B cell (primary cell): ENCODE results near the gene PAX3. TPM values are rescaled to one million over a fixed set of nuclear protein-coding genes. Genes with fewer than 3 reads are reported as not detected.

Experiments
- ATAC-seq: fragments of 200-7000 bp; cut with Tn5 transposase; one replicate; pipeline ENCODE4 v1.10.0; 2021; ENCODE audit warnings: low read depth, mild to moderate bottlenecking, moderate number of reproducible peaks, moderate library complexity
- CTCF ChIA-PET: fragments of 350-600 bp; sonication (Branson Sonifier 250); formaldehyde crosslinking; loops from one replicate; lab custom pipeline; 2021; ENCODE audit warnings: antibody characterized with exemption, inconsistent platforms; lab: Charles Lee
- POLR2A ChIA-PET: fragments of 350-600 bp; sonication (Branson Sonifier 250); formaldehyde crosslinking; loops from one replicate; lab custom pipeline; 2021; ENCODE audit warnings: antibody characterized with exemption; lab: Charles Lee
- DNase-seq: peaks from one replicate; pipeline ENCODE4 v3.0.0; 2013
- H2AFZ ChIP-seq: 2 replicates; pipeline ENCODE4 v1.6.1; 2012; ENCODE audit warnings: mild to moderate bottlenecking, low read depth, low read length; ENCODE audit not compliant: insufficient read depth, poor library complexity, severe bottlenecking
- H3K27ac ChIP-seq, 2 donors: 1 replicate in 1 of 2; 2 replicates in 1 of 2; pipeline ENCODE4 v1.5.1; 2012 to 2013; ENCODE audit warnings: low read length in 2 of 2, mild to moderate bottlenecking in 2 of 2, moderate library complexity in 1 of 2
- H3K27me3 ChIP-seq, 4 experiments: fragments of 200-600 bp in 1 of 4; sonication (generic) in 1 of 4; replicated peaks in 1 of 4; 1 replicate in 2 of 4; 2 replicates in 2 of 4; pipeline versions ENCODE4 v1.6.1 to v1.7.0; 2013 to 2016; ENCODE audit warnings: low read length in 3 of 4, mild to moderate bottlenecking in 2 of 4, mixed read lengths in 1 of 4, moderate library complexity in 1 of 4; ENCODE audit not compliant: insufficient read depth in 4 of 4, control insufficient read depth in 3 of 4; ENCODE audit errors: control extremely low read depth in 1 of 4
- H3K36me3 ChIP-seq, 2 experiments: replicated peaks in 1 of 2; 1 replicate in 1 of 2; 2 replicates in 1 of 2; pipeline versions ENCODE4 v1.6.1 to v1.7.1; 2013; ENCODE audit warnings: low read length in 1 of 2; ENCODE audit not compliant: insufficient read depth in 2 of 2, control insufficient read depth in 1 of 2; ENCODE audit errors: control extremely low read depth in 1 of 2, extremely low read depth in 1 of 2
- H3K4me1 ChIP-seq, 2 donors: fragments of 200-600 bp in 1 of 2; sonication (generic) in 1 of 2; 1 replicate in 1 of 2; 2 replicates in 1 of 2; pipeline versions ENCODE4 v1.5.1 to v1.6.1; 2013 to 2017; ENCODE audit warnings: low read length in 2 of 2; ENCODE audit not compliant: control insufficient read depth in 2 of 2, insufficient read depth in 2 of 2
- H3K4me2 ChIP-seq: replicated peaks from 2 replicates; pipeline ENCODE3; 2012; ENCODE audit warnings: mild to moderate bottlenecking, low read depth, low read length; ENCODE audit not compliant: poor library complexity, severe bottlenecking
- H3K4me3 ChIP-seq, 5 experiments: fragments of 200-600 bp in 1 of 5; sonication (generic) in 1 of 5; 1 replicate in 3 of 5; 2 replicates in 2 of 5; pipeline versions ENCODE4 v1.5.1 to v1.7.0; 2011 to 2016; ENCODE audit warnings: low read length in 4 of 5, mild to moderate bottlenecking in 4 of 5, low read depth in 2 of 5, control low read depth in 1 of 5, moderate library complexity in 1 of 5; ENCODE audit not compliant: insufficient read depth in 1 of 5; ENCODE audit errors: control extremely low read depth in 1 of 5, extremely low read depth in 1 of 5
- H3K79me2 ChIP-seq: fragments of 200-600 bp; sonication (generic); one replicate; pipeline ENCODE4 v1.6.0; 2016; ENCODE audit warnings: low read length; ENCODE audit not compliant: control insufficient read depth, insufficient read depth
- H3K9ac ChIP-seq: fragments of 200-600 bp; sonication (generic); 2 replicates; pipeline ENCODE4 v1.6.1; 2017; ENCODE audit warnings: mild to moderate bottlenecking, low read length, moderate library complexity
- H3K9me3 ChIP-seq, 3 donors: one replicate each; pipeline versions ENCODE4 v1.6.1 to v1.7.1; 2013; ENCODE audit warnings: low read length in 2 of 3; ENCODE audit not compliant: control insufficient read depth in 2 of 3, insufficient read depth in 1 of 3; ENCODE audit errors: control extremely low read depth in 1 of 3
- H4K20me1 ChIP-seq: 2 replicates; pipeline ENCODE4 v1.6.0; 2012; ENCODE audit warnings: mild to moderate bottlenecking, low read length; ENCODE audit not compliant: insufficient read depth, control insufficient read depth, poor library complexity, severe bottlenecking
- H3K27ac Mint-ChIP-seq: one replicate; pipeline ENCODE4 v1.8.0; 2021; ENCODE audit warnings: mixed read lengths
- H3K27me3 Mint-ChIP-seq: one replicate; pipeline ENCODE4 v1.8.0; 2021; ENCODE audit warnings: mixed read lengths
- H3K4me1 Mint-ChIP-seq: one replicate; pipeline ENCODE4 v1.8.0; 2021; ENCODE audit warnings: mixed read lengths
- H3K4me3 Mint-ChIP-seq: one replicate; pipeline ENCODE4 v1.8.0; 2021; ENCODE audit warnings: mixed read lengths
- H3K9me3 Mint-ChIP-seq: one replicate; pipeline ENCODE4 v1.8.0; 2022; ENCODE audit warnings: mixed read lengths; ENCODE audit not compliant: insufficient read depth
- EZH2 ChIP-seq: IDR thresholded peaks from 2 replicates; pipeline ENCODE4 v1.6.1; 2012; ENCODE audit warnings: borderline replicate concordance, low read depth, mild to moderate bottlenecking, moderate library complexity, low read length; ENCODE audit not compliant: insufficient read depth, poor library complexity, severe bottlenecking
- WGBS: methylation state at CpG from one replicate; pipeline ENCODE4 v1.1.5; 2013; ENCODE audit warnings: missing lambda C conversion rate; ENCODE audit not compliant: insufficient coverage; 5-methylcytosine and 5-hydroxymethylcytosine counted together
- intact Hi-C: fragments of 100-400 bp; cut with micrococcal nuclease; formaldehyde crosslinking; loops from one replicate; pipeline ENCODE4 v1.10.0; 2022
- polyA plus RNA-seq: library from polyadenylated mRNA; depleted of rRNA; stranded (reverse); fragments of >200 nt; gene quantifications from 2 replicates; pipeline ENCODE4 v1.2.3, GENCODE V29; 2012
- total RNA-seq, 2 donors: library from RNA; stranded (reverse); fragments of 120-200 nt in 1 of 2; gene quantifications; 1 replicate in 1 of 2; 2 replicates in 1 of 2; pipeline versions ENCODE4 v1.2.3 to v1.2.4, GENCODE V29; 2013 to 2022
- TF ChIP-seq, protein P1 (sequence below): fragments of 200-600 bp; IDR thresholded peaks from one replicate; pipeline ENCODE4 v1.8.0; 2022; ENCODE audit warnings: antibody characterized with exemption, mild to moderate bottlenecking

PAX3 gene
- total and polyA plus RNA-seq, 2 donors (not counting 1 experiment from before 2014, with no cell fraction given): not detected

DNA sequence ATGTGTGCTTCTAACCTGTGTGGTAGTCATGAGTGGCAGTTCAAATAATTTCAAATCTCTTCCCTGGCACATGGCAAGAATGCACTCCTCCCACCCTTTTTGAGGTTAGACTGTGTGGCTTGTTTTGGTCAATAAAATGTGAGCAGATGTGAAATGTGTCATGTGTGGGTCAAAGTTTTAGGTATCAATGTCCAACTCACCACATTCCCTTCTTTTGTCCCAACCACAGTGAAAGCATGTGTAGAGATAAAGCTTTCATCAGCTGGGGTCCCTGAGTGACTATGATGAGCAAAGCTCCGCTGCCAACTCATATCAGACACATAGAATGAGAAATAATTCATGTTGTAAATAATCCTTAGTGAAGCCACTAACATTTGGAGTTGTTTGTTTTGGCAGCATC, 118.2 kb downstream of the PAX3 start:
- POLR2A ChIA-PET: no interaction called here
- no peaks in the 10 kb centered on the region for H3K9me3 Mint-ChIP-seq
- intact Hi-C loops: no loop called here
- H4K20me1 ChIP-seq: no peaks in the 10 kb centered on the region
- H3K4me2 ChIP-seq: no peak overlapping the region
- no peaks in the 10 kb centered on the region for H3K4me1 Mint-ChIP-seq
- no peaks in the 10 kb centered on the region for H3K4me1 ChIP-seq
- H3K27me3 Mint-ChIP-seq: peaks cover 4% of the 10 kb centered on the region
- H3K27ac Mint-ChIP-seq: no peak overlapping the region
- no peaks in the 10 kb centered on the region for H3K9me3 ChIP-seq
- no peaks in the 10 kb centered on the region for H3K36me3 ChIP-seq
- H3K9ac ChIP-seq: no peak overlapping the region
- no peak overlapping the region for H2AFZ ChIP-seq
- no peak for TF ChIP-seq EZH2
- TF ChIP-seq, protein P1, sequence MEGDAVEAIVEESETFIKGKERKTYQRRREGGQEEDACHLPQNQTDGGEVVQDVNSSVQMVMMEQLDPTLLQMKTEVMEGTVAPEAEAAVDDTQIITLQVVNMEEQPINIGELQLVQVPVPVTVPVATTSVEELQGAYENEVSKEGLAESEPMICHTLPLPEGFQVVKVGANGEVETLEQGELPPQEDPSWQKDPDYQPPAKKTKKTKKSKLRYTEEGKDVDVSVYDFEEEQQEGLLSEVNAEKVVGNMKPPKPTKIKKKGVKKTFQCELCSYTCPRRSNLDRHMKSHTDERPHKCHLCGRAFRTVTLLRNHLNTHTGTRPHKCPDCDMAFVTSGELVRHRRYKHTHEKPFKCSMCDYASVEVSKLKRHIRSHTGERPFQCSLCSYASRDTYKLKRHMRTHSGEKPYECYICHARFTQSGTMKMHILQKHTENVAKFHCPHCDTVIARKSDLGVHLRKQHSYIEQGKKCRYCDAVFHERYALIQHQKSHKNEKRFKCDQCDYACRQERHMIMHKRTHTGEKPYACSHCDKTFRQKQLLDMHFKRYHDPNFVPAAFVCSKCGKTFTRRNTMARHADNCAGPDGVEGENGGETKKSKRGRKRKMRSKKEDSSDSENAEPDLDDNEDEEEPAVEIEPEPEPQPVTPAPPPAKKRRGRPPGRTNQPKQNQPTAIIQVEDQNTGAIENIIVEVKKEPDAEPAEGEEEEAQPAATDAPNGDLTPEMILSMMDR: no peak
- H3K27ac ChIP-seq: no peak overlapping the region
- no peaks in the 10 kb centered on the region for H3K27me3 ChIP-seq
- CTCF ChIA-PET: no interaction called here
- ATAC-seq: no peak
- no peak overlapping the region for H3K4me3 ChIP-seq
- no peaks in the 10 kb centered on the region for H3K79me2 ChIP-seq
- no peak overlapping the region for H3K4me3 Mint-ChIP-seq
- DNase-seq: no peak
- WGBS: no CpG with 5 or more reads among the region's 1 CpG

DNA sequence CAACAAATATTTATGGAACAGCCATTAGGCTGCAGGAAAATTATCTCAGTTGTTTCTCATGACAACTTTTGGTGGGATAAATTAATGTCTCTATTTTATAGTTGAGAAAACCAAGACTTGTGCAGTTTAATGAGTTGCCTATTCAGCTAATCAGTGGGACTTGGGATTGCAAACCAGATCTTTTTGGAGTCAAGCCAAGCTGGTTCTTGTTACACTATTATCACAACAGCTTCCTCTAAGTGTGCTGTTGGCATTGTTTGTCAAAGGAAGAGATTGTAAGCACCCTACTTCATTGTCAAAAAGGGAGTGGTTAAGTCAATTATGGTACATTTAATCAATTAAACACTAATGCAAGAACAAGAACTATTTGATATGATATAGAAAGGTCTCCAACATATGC, 119.2 kb downstream of the PAX3 start:
- no peak overlapping the region for H3K27ac Mint-ChIP-seq
- DNase-seq (no peak), ATAC-seq (no peak)
- intact Hi-C loops: no loop called here
- Histone ChIP-seq H3K9ac (no peak overlapping the region), H3K4me2 (no peak overlapping the region), H3K27ac (no peak overlapping the region), H3K4me1 (no peaks in the 10 kb centered on the region), H3K4me3 (no peak overlapping the region), H3K27me3 (no peaks in the 10 kb centered on the region), H2AFZ (no peak overlapping the region), H3K79me2 (no peaks in the 10 kb centered on the region), H3K9me3 (no peaks in the 10 kb centered on the region), H4K20me1 (no peaks in the 10 kb centered on the region), H3K36me3 (no peaks in the 10 kb centered on the region)
- CTCF ChIA-PET: no interaction called here
- no peaks in the 10 kb centered on the region for H3K4me1 Mint-ChIP-seq
- H3K4me3 Mint-ChIP-seq: no peak overlapping the region
- H3K27me3 Mint-ChIP-seq: peaks cover 4% of the 10 kb centered on the region
- TF ChIP-seq EZH2: no peak
- TF ChIP-seq, protein P1: no peak
- no peaks in the 10 kb centered on the region for H3K9me3 Mint-ChIP-seq
- POLR2A ChIA-PET: no interaction called here
